Lower lobe of right lung (tissue), 2 donors: ENCODE results near the gene GKN2. TPM values are rescaled to one million over a fixed set of nuclear protein-coding genes. Genes with fewer than 3 reads are reported as not detected.
A peak's percentile ranks its signal among the peaks of the same experiment; 100 is the strongest.
"Not testable (repeated sequence)": the region's sequence is repeated elsewhere in the genome, so short reads cannot be mapped to it uniquely, and the experiment has no call there.

Experiments
- ATAC-seq, 2 donors: fragments of 200-7000 bp; cut with Tn5 transposase; one replicate each; pipeline ENCODE4 v1.9.1; 2020 to 2022; ENCODE audit warnings: mild to moderate bottlenecking in 2 of 2, moderate library complexity in 2 of 2
- DNase-seq: peaks from one replicate; pipeline ENCODE4 v3.0.0-alpha.2; 2020
- H3K27ac ChIP-seq: fragments of 200-600 bp; one replicate; pipeline ENCODE4 v1.8.0; 2022
- H3K27me3 ChIP-seq: fragments of 200-600 bp; one replicate; pipeline ENCODE4 v1.8.0; 2022; ENCODE audit warnings: low read depth
- H3K36me3 ChIP-seq: fragments of 200-600 bp; one replicate; pipeline ENCODE4 v1.8.0; 2022; ENCODE audit warnings: mild to moderate bottlenecking
- H3K4me1 ChIP-seq: fragments of 200-600 bp; one replicate; pipeline ENCODE4 v1.8.0; 2022
- H3K4me3 ChIP-seq: fragments of 200-600 bp; one replicate; pipeline ENCODE4 v1.8.0; 2022; ENCODE audit warnings: mild to moderate bottlenecking
- H3K9me3 ChIP-seq: fragments of 200-600 bp; one replicate; pipeline ENCODE4 v1.8.0; 2022
- intact Hi-C: fragments of 100-400 bp; cut with DNase I; formaldehyde crosslinking; loops from one replicate; pipeline ENCODE4 v1.11.0; 2022
- total RNA-seq: library from RNA; stranded (reverse); fragmentation: NEBNext Ultra II Directional; extraction: Animal tissue kit (Norgen Biotek cat#: 25700); gene quantifications from one replicate; pipeline ENCODE4 v1.2.1, GENCODE V29; 2021
- TF ChIP-seq, protein P1 (sequence below): fragments of 200-600 bp; IDR thresholded peaks from one replicate; pipeline ENCODE4 v1.8.0; 2022; ENCODE audit warnings: antibody characterized with exemption, mild to moderate bottlenecking
- donor health status: DM: no; HTN: yes; CAD: no; lungs with severe emphysema.

GKN2 gene
- total RNA-seq, 1 donor from 2014 or later = 53.3 TPM

DNA sequence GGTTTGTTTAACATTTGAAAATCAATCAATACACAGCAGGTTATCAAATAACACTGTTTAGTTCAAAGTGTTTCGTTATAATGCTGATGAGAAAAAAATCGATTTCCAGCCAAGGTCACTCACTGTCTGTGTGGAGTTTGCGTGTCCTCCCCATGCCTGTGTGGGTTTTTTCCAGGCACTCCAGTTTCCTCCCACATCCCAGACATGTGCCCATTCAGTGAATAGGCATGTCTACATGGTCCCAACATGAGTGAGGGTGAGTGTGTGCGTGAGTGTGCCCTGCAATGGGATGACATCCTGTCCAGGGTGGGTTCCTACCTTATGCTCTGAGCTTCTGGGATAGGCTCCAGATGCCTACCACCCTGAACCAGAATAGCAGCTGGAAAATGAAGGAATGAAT, 8.7 kb upstream of the GKN2 start:
- Histone ChIP-seq H3K36me3 (no peaks in the 10 kb centered on the region), H3K4me3 (no peak overlapping the region), H3K27ac (no peak overlapping the region), H3K4me1 (no peaks in the 10 kb centered on the region), H3K27me3 (no peaks in the 10 kb centered on the region), H3K9me3 (no peaks in the 10 kb centered on the region)
- TF ChIP-seq, protein P1, sequence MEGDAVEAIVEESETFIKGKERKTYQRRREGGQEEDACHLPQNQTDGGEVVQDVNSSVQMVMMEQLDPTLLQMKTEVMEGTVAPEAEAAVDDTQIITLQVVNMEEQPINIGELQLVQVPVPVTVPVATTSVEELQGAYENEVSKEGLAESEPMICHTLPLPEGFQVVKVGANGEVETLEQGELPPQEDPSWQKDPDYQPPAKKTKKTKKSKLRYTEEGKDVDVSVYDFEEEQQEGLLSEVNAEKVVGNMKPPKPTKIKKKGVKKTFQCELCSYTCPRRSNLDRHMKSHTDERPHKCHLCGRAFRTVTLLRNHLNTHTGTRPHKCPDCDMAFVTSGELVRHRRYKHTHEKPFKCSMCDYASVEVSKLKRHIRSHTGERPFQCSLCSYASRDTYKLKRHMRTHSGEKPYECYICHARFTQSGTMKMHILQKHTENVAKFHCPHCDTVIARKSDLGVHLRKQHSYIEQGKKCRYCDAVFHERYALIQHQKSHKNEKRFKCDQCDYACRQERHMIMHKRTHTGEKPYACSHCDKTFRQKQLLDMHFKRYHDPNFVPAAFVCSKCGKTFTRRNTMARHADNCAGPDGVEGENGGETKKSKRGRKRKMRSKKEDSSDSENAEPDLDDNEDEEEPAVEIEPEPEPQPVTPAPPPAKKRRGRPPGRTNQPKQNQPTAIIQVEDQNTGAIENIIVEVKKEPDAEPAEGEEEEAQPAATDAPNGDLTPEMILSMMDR = no peak
- ATAC-seq (no peak), DNase-seq (no peak)
- intact Hi-C loops = no loop called here

DNA sequence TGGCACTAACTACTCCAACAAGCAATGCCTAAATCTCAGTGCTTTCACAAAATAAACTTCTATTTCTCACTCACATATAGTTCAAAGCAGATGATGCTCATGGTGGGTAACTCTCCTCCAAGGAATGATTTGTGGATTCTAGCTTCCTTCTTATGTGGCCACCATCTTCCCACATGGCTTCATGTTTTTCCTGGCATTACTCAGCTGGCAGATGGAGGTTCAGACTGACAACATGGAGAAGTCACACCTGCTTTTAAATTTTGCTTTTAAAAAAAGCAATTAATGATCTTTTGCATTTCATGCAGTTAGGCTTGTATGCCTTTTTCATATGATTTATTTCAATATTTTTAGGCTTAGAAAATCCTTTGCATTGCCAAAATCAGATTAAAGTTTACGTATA, 6.3 kb upstream of the GKN2 start:
- H3K9me3 ChIP-seq = no peaks in the 10 kb centered on the region
- no peaks in the 10 kb centered on the region for H3K36me3 ChIP-seq
- H3K27ac ChIP-seq = no peak overlapping the region
- H3K4me3 ChIP-seq = no peak overlapping the region
- intact Hi-C loops = no loop called here
- H3K4me1 ChIP-seq = no peaks in the 10 kb centered on the region
- H3K27me3 ChIP-seq = no peaks in the 10 kb centered on the region
- DNase-seq (no peak), ATAC-seq (no peak)
- TF ChIP-seq, protein P1 = no peak

DNA sequence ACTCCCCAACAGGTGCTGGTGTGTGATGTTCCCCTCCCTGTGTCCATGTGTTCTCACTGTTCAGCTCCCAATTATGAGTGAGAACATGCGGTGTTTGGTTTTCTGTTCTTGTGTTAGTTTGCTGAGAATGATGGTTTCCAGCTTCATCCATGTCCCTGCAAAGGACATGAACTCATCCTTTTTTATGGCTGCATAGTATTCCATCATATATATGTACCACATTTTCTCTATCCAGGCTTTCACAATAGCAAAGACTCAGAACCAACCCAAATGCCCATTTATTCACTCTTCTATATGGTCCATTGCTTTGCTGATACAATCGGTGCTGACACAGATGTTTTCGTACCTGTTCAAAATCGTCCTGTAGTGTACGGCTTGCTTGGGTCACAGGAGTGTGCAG, 2.7 kb upstream of the GKN2 start:
- not testable (repeated sequence) for ATAC-seq

DNA sequence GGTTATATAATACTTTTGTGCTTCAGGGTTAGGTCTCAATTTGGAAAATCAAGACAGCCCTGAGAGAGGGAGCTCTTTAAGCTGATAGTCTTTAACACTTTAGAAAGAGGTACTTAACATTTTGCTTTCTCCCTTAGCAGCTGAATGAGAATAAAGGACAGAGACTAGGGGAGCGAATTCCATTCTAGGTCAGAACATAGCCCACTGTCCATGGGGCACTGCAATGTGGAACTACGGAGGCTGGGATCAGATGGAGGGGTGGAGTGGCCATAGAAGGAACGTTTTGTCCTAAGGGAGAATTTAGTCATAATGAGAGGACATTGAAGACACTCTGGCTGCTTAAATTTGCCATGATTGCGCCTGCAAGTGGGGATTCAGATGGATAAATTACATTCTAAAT, 794 bp downstream of the GKN2 start:
- H3K9me3 ChIP-seq = no peaks in the 10 kb centered on the region

More for the DNA sequence above, 2.7 kb upstream of the GKN2 start:
- intact Hi-C loops, H3K36me3 ChIP-seq, H3K27ac ChIP-seq, H3K4me3 ChIP-seq, H3K4me1 ChIP-seq, H3K27me3 ChIP-seq, H3K9me3 ChIP-seq, DNase-seq: not testable (repeated sequence)

DNA sequence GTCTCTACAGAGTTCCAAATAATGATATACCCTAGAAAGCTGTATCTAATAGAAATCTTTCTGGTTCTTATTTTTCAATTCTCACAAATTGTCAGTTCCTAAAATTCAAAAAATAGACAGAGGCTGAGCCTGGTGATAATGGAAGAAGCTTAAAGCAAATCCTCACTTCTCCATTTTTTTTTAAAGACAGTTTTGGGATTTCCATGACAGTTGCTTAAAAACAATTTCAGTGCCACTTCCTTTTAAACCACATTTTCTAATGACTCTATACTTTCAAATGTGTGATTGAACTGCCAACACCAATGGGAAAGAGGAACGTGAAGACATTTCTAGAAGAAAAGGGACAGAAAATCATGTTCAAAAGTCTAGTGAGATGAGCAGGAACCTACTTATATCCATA, 4.0 kb downstream of the GKN2 start:
- no peak overlapping the region for H3K27ac ChIP-seq
- intact Hi-C loops = no loop called here
- no peak for DNase-seq

More for the DNA sequence above, 794 bp downstream of the GKN2 start:
- Histone ChIP-seq H3K36me3 (no peaks in the 10 kb centered on the region), H3K4me3 (peak overlapping the region; percentile 30), H3K27me3 (no peaks in the 10 kb centered on the region), H3K4me1 (no peaks in the 10 kb centered on the region), H3K27ac (peak overlapping the region; percentile 15)
- intact Hi-C loops = no loop called here
- peak in 1 of 2 donors; percentile 60 for ATAC-seq
- TF ChIP-seq, protein P1 = no peak
- no peak for DNase-seq

DNA sequence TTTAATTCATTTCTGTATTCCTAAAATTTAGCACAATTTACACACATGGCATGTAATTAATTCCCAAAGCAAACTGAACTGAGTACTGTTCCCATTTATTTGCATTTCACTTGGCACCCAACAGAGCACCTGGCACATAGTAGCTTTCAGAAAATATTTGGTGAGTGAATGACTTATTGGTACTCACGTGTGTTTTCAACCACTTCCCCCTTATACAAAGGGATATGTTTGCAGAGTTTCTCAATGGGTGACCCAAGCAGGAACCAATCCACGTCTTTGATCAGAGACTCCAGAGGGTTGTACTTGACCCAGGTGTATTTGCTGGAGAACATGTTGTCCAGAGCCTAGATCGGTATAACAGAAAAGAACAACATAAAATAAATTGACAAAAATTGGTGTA, 6.6 kb downstream of the GKN2 start:
- DNase-seq (no peak), ATAC-seq (peak; percentile 88 to 94)
- no peaks in the 10 kb centered on the region for H3K36me3 ChIP-seq
- H3K4me1 ChIP-seq = no peaks in the 10 kb centered on the region
- TF ChIP-seq, protein P1 = no peak
- no peaks in the 10 kb centered on the region for H3K27me3 ChIP-seq
- H3K27ac ChIP-seq = peak overlapping the region; percentile 37
- intact Hi-C loops = no loop called here
- H3K9me3 ChIP-seq = no peaks in the 10 kb centered on the region
- no peak overlapping the region for H3K4me3 ChIP-seq

More for the DNA sequence above, 4.0 kb downstream of the GKN2 start:
- TF ChIP-seq, protein P1 = no peak
- Histone ChIP-seq H3K4me1 (no peaks in the 10 kb centered on the region), H3K4me3 (no peak overlapping the region), H3K9me3 (no peaks in the 10 kb centered on the region), H3K27me3 (no peaks in the 10 kb centered on the region), H3K36me3 (no peaks in the 10 kb centered on the region)
- no peak for ATAC-seq
